Keratinocyte (primary cell): ENCODE measurements around the gene OR2C3.

ENCODE experiments used
- CTCF ChIP-seq, 3 experiments: IDR thresholded peaks in 1 of 3; conservative IDR thresholded peaks in 1 of 3; optimal IDR thresholded peaks in 1 of 3; 2 replicates in 2 of 3; 3 replicates in 1 of 3; pipeline versions ENCODE3 to v1.5.1; 2011; ENCODE audit warnings: low read length in 3 of 3, mild to moderate bottlenecking in 3 of 3, moderate library complexity in 2 of 3, control low read depth in 1 of 3, inconsistent platforms in 1 of 3; ENCODE audit not compliant: insufficient read depth in 2 of 3; ENCODE audit errors: extremely low read depth in 1 of 3
- EZH2 ChIP-seq: IDR thresholded peaks from one replicate; pipeline ENCODE4 v1.6.1; 2012; ENCODE audit warnings: inconsistent platforms, mild to moderate bottlenecking, low read length, moderate library complexity

- TF ChIP-seq CTCF (optimal IDR thresholded peaks at IDR 0.05 in 1 of 3, IDR thresholded peaks at IDR 0.05 in 1 of 3, conservative IDR thresholded peaks at IDR 0.05 in 1 of 3; ENCODE audit: extremely low read depth in 1 of 3, insufficient read depth in 2 of 3, low read length in 3 of 3) (no peak), EZH2 (no peak)
Measured at GRCh38 chr1:247529771-247530355, 6.4 kb downstream of the OR2C3 start.
